ENCODE results near the gene PCLAF.
"Not testable (repeated sequence)": the region's sequence is repeated elsewhere in the genome, so short reads cannot be mapped to it uniquely, and the experiment has no call there.

PCLAF gene

DNA sequence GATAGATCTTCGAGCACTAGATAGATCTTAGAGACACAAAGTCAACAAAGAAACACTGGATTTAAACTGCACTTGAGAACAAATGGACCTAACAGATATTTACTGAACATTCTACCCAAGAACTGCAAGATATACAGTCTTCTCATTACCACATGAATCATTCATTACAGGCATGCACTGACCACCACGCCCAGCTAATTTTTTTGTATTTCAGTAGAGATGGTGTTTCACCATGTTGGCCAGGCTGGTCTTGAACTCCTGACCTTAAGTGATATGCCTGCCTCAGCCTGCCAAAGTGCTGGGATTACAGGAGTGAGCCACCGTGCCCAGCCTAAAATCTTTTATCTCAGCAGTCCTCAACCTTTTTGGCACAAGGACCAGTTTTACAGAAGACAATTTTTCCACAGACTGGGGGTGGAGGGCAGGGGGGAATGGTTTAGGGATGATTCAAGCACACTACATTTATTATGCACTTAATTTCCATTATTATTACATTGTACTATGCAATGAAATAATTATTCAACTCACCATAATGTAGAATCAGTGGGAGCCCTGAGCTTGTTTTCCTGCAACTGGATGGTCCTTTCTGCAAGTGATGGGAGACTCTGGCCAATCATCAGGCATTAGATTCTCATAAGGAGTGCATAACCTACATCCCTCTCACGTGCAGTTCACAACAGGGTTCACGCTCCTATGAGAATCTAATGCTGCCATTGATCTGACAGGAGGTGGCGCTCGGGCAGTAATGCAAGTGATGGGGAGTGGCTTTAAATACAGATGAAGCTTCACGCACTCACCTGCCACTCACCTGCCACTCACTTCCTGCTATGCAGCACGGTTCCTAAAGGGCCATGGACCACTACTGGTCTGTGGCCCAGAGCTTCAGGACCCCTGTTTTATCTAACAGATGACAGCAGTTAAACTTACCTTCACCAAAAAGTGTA, 47.0 kb downstream of the PCLAF start:
- ChIA-PET CTCF (interaction anchor here (1.9 kb wide), 1 partner anchor 11 kb away, joined by 5 read pairs; no protein-coding TSS in a partner anchor), POLR2A (no interaction called here)
- DNase-seq (ENCODE audit: low read depth, low spot score) = no peak
- TF ChIP-seq, protein P1, sequence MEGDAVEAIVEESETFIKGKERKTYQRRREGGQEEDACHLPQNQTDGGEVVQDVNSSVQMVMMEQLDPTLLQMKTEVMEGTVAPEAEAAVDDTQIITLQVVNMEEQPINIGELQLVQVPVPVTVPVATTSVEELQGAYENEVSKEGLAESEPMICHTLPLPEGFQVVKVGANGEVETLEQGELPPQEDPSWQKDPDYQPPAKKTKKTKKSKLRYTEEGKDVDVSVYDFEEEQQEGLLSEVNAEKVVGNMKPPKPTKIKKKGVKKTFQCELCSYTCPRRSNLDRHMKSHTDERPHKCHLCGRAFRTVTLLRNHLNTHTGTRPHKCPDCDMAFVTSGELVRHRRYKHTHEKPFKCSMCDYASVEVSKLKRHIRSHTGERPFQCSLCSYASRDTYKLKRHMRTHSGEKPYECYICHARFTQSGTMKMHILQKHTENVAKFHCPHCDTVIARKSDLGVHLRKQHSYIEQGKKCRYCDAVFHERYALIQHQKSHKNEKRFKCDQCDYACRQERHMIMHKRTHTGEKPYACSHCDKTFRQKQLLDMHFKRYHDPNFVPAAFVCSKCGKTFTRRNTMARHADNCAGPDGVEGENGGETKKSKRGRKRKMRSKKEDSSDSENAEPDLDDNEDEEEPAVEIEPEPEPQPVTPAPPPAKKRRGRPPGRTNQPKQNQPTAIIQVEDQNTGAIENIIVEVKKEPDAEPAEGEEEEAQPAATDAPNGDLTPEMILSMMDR (IDR thresholded peaks at IDR 0.05; ENCODE audit: insufficient read depth, low read length, missing control alignments) = no peak
- no peak overlapping the region for H3K4me3 ChIP-seq (ENCODE audit: low read depth, low read length)

DNA sequence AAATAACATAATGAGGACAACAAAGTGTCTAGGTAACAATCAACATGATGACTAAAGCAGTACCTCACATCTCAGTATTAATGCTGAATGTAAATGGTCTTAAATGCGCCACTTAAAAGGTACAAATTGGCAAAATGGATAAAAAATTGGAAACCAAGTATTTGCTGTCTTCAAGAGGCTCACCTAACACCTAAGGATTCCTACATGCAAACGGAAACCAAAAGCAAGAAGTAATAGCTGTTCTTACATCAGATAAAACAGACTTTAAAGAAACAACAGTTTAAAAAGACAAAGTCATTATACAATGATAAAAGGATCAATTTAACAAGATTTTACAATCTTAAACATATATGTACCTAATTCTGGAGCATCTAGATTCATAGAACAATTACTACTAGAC, 47.7 kb downstream of the PCLAF start:
- ChIA-PET POLR2A (no interaction called here), CTCF (interaction anchor here (1.9 kb wide), 1 partner anchor 11 kb away, joined by 5 read pairs; no protein-coding TSS in a partner anchor)
- H3K4me3 ChIP-seq (ENCODE audit: low read depth, low read length) = no peak overlapping the region
- no peak for DNase-seq (ENCODE audit: low read depth, low spot score)
- TF ChIP-seq, protein P1 (IDR thresholded peaks at IDR 0.05; ENCODE audit: insufficient read depth, low read length, missing control alignments) = no peak

DNA sequence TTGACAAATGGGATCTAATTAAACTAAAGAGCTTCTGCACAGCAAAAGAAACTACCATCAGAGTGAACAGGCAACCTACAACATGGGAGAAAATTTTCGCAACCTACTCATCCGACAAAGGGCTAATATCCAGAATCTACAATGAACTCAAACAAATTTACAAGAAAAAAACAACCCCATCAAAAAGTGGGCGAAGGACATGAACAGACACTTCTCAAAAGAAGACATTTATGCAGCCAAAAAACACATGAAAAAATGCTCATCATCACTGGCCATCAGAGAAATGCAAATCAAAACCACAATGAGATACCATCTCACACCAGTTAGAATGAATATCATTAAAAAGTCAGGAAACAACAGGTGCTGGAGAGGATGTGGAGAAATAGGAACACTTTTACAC, 49.6 kb downstream of the PCLAF start:
- H3K4me3 ChIP-seq (ENCODE audit: low read depth, low read length); CTCF ChIA-PET; POLR2A ChIA-PET; DNase-seq (ENCODE audit: low read depth, low spot score): not testable (repeated sequence)

DNA sequence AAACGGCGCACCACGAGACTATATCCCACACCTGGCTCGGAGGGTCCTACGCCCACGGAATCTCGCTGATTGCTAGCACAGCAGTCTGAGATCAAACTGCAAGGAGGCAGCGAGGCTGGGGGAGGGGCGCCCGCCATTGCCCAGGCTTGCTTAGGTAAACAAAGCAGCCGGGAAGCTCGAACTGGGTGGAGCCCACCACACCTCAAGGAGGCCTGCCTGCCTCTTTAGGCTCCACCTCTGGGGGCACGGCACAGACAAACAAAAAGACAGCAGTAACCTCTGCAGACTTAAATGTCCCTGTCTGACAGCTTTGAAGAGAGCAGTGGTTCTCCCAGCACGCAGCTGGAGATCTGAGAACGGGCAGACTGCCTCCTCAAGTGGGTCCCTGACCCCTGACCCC, 54.3 kb downstream of the PCLAF start:
- DNase-seq (ENCODE audit: low read depth, low spot score); H3K4me3 ChIP-seq (ENCODE audit: low read depth, low read length); POLR2A ChIA-PET; CTCF ChIA-PET: not testable (repeated sequence)

DNA sequence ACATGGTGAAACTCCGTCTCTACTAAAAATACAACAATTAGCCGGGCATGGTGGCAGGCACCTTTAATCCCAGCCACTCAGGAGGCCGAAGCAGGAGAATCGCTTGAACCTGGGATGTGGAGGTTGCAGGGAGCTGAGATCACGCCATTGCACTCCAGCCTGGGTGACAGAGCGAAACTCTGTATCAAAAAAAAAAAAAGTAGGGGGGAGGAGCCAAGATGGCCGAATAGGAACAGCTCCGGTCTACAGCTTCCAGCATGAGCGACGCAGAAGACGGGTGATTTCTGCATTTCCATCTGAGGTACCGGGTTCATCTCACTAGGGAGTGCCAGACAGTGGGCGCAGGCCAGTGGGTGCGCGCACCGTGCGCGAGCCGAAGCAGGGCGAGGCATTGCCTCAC, 54.8 kb downstream of the PCLAF start:
- CTCF ChIA-PET; POLR2A ChIA-PET; DNase-seq (ENCODE audit: low read depth, low spot score); H3K4me3 ChIP-seq (ENCODE audit: low read depth, low read length): not testable (repeated sequence)

DNA sequence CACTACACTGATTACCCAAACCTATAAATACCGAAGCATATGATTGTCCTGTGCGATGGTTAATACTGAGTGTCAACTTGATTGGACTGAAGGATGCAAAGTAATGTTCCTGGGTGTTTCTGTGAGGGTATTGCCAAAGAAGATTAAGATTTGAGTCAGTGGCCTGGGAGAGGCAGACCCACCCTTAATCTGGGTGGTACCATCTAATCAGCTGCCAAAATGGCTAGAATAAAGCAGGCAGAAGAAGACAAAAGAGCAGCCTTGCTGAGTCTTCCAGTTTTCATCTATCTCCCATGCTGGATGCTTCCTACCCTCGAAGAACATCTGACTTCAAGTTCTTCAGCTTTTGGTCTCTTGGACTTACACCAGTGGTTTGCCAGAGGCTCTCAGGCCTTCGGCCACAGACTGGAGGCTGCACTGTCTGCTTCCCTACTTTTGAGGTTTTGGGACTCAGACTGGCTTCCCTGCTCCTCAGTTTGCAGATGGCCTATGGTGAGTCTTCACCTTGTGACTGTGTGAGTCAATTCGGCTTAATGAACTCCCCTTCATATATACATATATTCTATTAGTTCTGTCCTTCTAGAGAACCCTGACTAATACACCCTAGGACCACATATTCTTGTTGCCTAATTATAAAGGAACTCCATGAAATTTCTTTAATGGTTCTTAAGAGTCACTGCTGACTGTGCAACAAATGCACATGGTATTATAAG, 56.9 kb downstream of the PCLAF start:
- H3K4me3 ChIP-seq (ENCODE audit: low read depth, low read length) = no peak overlapping the region
- CTCF ChIA-PET = no interaction called here
- POLR2A ChIA-PET = no interaction called here
- TF ChIP-seq, protein P1 (IDR thresholded peaks at IDR 0.05; ENCODE audit: insufficient read depth, low read length, missing control alignments) = no peak
- no peak for DNase-seq (ENCODE audit: low read depth, low spot score)

DNA sequence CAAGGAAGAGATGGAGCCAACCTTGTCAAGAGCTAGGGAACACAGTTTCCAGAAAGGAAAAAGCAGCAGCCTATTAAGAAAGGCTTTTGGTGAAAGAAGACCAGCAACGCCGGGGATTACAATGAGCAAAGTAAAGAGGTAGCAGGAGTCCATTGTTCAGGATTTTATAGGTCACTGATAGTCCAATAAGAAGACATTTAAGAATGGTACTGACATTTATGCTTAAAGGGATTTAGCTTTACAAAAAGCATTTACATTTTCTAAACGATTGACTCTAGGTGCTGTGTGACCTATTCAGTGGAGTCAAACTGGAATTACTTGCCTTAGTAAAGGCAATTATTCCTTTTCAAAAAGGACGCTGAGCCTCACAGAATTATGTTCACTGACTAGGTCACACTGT, 66.0 kb downstream of the PCLAF start:
- ChIA-PET POLR2A (no interaction called here), CTCF (interaction anchor here (1.1 kb wide), 1 partner anchor 23 kb away, joined by 3 read pairs; no protein-coding TSS in a partner anchor)
- TF ChIP-seq, protein P1 (IDR thresholded peaks at IDR 0.05; ENCODE audit: insufficient read depth, low read length, missing control alignments) = no peak
- no peak overlapping the region for H3K4me3 ChIP-seq (ENCODE audit: low read depth, low read length)
- DNase-seq (ENCODE audit: low read depth, low spot score) = no peak
